GM18511 (cell line): ENCODE measurements around the gene LIMS1.
A peak's percentile ranks its signal among the peaks of the same experiment; 100 is the strongest.
"Not testable (repeated sequence)": the region's sequence is repeated elsewhere in the genome, so short reads cannot be mapped to it uniquely, and the experiment has no call there.

Experiments
- ATAC-seq: cut with Tn5 transposase; IDR thresholded peaks from one replicate; pipeline ENCODE4 v1.9.1; 2021; ENCODE audit warnings: mild to moderate bottlenecking, moderate library complexity; ENCODE audit not compliant: unreplicated experiment

Gene LIMS1

DNA sequence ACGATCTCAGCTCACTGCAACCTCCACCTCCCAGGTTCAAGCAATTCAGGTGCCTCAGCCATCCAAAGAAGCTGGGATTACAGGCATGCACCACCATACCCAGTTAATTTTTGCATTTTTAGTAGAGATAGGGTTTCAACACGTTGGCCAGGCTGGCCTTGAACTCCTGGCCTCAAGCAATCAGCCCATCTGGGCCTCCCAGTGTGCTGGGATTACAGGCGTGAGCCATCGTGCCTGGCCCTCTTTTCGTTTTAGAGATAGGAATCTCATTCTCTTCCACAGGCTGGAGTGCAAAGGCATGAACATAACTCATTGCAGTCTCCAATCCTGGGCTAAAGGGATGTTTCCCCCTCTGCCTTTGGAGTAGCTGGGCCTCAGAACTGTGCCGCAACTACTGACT is 182.7 kb downstream of the LIMS1 start:
- ATAC-seq: not testable (repeated sequence)

DNA sequence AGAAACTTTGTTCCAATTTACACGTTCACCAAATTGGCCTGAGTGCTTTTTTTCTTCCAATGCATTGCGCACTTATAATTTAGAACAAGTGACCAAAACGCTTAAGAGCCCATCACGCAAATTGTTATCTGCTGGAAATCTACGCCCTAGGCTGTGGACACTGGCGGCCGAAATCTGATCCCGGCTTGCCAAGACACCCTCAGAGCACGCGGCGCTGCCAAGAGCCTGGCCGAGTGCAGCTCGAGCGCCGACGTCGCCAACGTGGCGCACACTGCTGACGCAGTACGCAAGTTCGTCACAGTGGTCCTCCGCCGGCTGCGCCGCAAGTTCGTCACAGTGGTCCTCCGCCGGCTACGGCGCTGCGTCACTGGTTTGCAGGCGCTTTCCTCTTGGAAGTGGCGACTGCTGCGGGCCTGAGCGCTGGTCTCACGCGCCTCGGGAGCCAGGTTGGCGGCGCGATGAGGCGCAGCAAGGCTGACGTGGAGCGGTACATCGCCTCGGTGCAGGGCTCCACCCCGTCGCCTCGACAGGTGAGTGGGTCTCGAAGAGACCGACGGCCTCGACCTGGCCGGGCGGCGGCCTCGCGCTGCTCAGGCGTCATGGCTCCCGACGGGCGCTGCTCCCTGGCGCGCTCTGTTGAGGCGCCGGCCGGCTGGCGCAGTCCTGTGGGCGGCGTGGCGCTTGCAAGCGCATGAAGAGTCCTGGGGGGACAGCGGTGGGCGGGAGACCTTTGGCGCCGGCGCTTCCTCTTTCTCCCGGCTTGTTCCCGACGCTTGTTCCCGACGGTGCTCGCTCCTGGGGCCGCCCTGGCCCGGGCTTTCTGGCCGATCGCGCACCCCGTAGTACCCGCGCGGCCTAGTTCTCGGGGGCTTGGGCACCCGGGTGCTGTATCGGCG is 185.1 kb downstream of the LIMS1 start, which contains the start of gene RANBP2:
Gene RANBP2 (plus strand): TSS at position 334 of the 896 bp plus-strand sequence. CDS start 125 bp downstream, at position 459.
- ATAC-seq: peak; percentile 99

DNA sequence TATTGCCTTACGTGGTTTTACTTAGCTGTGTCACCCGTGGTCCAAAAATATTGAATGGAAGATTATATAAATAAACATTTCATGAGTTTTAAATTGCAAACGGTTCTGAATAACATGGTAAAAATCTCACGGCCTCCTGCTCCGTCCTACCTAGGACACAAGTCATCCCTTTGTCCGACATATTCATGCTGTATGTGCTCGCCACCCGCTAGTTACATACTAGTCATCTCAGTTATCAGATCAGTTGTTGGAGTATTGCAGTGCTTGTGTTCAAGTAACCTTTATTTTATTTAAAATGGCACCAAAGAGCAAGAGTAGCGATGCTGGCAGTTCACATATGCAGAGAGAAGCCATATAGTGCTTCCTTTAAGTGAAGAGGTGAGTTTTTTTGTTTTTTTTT is 191.8 kb downstream of the LIMS1 start:
- not testable (repeated sequence) for ATAC-seq

DNA sequence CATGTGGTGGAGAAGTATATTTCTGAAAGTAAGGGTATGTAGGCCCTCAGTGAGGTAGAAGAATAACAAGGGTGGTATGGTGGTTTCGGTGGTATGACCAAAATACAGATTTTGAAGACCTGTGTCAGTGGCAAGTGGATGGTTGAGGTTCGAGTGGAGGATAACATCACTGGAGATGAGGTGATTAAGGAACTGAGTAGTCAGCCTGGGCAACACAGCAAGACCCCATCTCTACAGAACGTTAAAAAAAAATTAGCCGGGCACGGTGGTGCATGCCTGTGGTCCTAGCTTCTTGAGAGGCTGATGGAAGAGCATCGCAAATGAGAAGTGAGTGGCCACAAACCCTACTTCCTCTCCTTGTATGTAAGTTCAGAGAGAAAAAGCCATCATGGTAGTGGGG is 200.4 kb downstream of the LIMS1 start:
- not testable (repeated sequence) for ATAC-seq
